ENCODE data around the gene NT5DC4. TPM values are rescaled to one million over a fixed set of nuclear protein-coding genes. Genes with fewer than 3 reads are reported as not detected.

The NT5DC4 gene
- total RNA-seq, 1 experiment from 2014 or later = not detected

DNA sequence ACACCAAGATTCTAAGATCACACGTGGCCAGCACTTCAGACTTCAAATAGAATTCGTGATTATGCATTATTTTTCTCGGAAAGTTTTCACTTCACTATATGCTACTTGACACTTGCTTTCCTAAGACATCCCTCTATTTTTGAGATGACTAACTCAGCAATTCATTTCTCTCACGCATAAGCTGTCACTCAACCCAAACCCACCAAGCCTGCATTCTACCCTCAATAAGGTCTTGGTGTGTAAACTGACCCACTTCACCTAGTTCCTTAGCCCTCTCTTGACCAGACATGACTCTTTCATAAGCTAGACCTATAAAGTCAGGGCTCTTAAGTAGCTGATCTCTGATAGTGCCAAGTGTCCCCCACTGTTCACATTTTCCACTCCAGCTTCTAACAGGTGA, 31.8 kb downstream of the NT5DC4 start:
- no peak for DNase-seq (ENCODE audit: low read depth)

DNA sequence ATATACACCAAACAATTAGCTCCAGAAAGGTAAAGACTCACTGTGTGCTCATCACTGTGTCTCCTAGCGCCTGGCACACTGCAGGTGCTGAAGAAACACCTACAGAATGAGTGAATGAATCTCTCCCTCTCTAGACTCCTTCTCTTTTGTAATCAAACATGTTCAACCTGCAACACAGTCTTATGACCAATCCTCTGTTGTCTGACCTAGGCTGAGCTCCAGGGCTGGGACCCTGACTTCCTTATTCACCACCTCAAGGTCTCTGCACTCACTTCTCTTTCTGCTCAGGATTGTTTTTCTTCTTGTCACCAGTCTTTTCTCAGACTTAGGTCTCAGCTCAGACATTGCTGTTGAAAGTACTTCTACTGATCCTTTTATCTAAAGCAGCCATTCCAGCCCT, 33.7 kb downstream of the NT5DC4 start:
- DNase-seq (ENCODE audit: low read depth) = no peak

DNA sequence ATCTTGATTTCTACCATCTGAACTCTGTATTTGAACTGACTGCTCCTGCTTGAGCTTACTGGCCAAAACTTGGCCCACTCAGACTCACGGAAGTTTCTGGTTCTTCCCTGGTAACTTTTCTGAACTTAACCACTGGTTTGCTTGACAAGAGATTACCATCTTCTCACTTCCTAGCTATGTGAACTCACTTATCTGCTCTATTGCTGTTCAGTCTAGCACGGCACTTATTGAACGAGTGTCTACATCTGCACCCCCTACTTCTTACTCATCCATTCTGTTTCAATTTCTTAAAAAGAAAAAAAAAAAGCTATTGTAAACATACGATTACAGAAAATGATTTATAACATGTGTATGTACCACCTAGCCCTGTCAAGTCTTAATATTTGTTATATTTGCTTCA, 34.6 kb downstream of the NT5DC4 start:
- no peak for DNase-seq (ENCODE audit: low read depth)

DNA sequence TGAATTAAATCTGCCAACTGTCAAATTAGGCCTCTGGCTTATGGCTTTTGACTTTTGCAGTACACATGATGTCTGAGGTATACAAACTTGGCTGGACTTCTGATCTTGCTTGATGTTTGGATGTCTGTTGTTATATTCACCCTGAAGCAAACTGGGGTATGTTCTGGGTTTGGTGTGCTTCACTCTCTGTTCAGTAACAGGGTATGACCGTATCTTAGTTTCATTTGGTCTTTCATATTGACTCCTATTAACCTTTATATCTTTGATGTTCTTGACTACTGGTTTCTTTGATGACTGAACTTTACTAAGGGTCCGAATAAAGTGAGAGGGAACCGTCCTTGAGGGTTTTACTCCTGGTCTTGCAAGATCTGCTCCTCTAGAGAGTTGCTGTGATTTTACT, 35.4 kb downstream of the NT5DC4 start:
- DNase-seq (ENCODE audit: low read depth) = no peak

DNA sequence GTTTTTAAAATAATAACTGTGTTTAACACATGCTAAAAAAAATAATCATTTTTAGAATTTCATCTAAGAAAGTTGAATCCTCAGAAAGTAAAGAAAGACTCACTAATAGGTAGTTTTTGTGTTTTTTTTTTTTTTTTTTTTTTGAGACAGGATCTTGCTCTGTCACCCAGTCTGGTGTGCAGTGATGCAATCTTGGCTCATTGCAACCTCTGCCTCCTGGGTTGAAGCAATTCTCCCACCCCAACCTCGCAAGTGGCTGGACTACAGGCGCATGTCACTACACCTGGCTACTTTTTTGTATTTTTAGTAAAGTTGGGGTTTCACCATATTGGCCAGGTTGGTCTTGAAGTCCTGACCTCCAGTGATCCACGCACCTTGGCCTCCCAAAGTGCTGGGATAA, 36.4 kb downstream of the NT5DC4 start:
- no peak for DNase-seq (ENCODE audit: low read depth)

DNA sequence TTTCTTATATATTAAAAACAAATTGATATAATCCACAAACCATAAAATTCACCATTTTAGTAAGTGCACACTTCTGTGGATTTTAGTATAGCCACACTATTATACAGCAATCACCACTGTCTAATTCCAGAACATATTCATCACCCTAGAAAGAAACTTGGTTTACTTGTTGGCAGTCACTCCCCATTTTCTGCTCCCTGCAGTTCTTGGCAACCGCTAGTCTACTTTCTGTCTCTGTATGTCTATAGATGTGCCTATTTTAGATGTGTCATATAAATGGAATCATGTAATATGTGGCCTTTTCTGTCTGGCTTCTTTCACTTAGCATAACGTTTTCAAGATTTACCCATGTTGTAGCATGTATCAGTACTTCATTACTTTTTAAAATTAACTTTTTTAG, 37.9 kb downstream of the NT5DC4 start:
- DNase-seq (ENCODE audit: low read depth) = no peak

DNA sequence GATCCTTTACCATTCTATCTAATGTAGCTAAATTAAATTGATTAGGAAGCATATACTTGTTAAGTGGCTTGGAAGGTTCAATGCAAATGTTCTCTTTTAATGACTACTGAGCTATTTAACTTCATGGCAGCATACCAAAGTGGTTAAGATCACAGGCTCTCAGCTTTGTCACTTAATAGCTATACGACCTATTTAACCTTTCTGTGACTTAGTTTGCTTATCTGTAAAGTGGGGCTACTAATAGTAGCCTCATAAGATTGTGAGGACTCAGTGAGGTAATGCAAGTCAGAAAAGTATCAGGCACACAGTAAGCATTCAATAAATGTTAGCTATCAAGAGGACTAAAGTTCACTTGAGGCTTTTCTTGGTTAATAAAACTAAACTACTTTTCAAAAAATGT, 39.3 kb downstream of the NT5DC4 start:
- DNase-seq (ENCODE audit: low read depth) = no peak

DNA sequence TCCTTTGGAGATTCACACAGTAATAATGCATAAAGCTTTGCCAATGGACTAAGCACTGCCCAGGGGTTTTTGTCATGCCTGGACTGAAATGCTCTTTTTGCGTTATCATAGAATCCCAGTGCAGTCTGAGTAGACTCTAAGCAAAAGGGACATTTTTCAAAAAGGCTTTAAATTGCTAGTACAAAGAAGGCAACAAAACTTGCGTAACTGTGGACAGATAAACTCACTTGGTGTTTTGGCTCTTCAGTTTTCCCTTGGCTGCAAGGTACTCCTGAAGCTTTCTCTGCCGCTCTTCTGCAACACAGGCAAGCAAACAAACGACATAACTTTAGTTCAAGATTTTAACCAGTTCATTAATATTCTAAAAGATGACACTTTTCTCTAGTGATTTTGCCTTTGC, 41.5 kb downstream of the NT5DC4 start:
- DNase-seq (ENCODE audit: low read depth) = no peak

DNA sequence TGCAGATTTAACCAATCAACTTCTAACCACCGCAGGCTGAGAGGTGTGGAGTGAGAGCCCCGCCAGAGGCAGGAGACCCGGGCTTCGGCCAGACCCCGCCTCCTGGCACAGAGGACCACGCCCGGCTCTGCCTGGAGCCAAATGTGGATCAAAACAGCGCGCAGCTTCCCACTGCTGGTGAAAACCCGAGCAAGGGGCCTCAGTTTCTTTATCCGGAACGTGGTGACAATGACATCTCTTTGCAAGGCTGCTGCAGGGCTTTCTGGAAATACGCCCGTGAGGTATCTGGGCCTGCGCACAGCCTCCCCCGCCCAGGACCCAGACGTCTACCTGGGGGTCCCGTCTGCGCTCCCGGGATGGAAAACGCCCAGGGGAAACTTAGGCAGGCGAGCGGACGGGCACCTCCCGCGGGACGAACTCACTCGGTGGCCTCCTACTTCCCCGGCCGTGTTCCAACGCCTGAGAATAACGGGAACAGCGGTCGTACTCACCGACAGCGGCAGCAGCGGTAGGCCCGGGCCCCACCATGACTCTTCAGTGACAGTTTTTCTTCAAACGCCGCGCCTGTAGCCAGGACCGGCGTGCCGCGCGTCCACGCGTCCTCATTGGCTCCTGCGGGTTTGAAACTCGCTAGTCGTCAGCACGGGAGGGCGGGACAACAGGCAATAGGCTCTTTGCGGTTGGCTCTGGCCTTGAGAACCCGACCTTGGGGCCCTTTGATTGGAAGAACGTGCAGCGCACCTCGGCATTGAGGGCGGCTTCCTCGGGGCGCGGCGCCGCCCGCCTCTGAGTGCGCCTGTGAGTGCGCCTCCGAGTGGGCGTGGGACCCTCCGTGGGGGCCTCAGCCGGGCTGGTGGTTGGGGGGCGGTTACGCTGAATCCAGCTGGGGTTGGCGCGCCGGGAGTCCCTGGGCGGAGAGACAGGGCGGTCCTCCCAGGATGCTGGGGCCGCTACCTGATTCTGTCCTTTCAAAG, 43.5 kb downstream of the NT5DC4 start, which contains the start of gene CKAP2L:
Gene CKAP2L (minus strand): TSS at position 539 of the 974 bp plus-strand sequence. CDS start 11 bp downstream, at position 528.
- peak; percentile 99 for DNase-seq (ENCODE audit: low read depth)

DNA sequence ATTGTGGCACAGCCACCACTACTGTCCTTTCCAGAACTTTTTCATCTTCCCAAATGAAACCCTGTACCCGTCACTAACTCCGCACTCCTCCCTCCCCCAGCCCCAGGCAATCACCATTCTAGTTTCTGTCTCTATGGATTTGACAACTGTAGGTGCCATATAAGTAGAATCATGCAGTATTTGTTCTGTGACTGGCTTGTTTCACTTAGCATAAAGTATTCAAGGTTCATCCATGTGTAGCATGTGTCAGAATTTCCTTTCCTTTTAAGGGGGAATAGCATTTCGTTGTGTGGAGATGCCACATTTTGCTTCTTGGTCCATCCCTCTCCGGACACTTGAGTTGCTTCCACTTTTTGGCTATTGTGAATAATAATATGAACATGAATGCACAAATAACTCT, 44.4 kb downstream of the NT5DC4 start:
- peak; percentile 13 for DNase-seq (ENCODE audit: low read depth)

DNA sequence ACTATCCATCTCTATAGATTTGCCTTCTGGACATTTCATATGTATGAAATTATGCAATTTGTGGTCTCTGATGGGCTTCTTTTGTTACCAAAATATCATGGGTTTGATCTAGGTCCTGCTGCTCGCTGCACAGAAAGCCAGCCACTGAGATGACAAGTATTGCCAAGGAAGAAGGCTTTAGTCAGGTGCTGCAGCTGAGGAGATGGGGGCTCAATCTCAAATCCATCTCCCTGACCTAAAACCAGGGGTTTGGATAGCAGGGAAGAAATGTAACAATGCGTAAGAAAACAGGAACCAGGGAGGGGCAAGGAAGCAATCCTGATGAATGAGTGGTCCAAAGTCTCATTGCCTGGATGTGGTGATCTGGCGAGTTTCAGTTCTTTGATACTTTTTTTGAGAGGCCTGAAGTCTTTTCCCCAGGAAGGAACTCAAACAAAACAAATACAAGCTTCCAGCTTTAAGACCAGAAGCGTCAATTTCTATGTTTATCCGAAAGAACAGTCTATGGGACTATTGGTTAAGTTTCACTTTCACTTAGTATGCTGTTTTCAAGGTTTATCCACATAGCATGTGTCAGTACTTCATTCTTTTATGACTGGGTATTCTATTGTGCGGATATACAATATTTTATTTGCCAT, 47.0 kb downstream of the NT5DC4 start:
- DNase-seq (ENCODE audit: low read depth) = peak; percentile 11

DNA sequence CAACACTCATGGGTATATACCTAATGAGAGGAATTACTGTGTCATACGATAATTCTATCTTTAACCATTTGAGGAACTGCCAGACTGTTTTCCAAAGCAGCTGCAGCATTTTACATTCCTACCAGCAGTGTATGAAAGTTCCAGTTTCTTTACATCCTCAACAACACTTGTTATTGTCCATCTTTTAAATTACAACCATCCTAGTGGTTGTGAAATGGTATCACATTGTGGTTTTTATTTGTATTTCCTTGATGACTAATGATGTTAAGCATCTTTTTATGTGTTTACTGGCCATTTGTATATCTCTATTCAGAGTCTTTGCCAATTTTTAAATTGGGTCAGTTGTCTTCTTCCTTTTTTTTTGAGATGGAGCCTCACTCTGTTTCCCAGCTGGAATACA, 47.6 kb downstream of the NT5DC4 start:
- peak; percentile 90 for DNase-seq (ENCODE audit: low read depth)

DNA sequence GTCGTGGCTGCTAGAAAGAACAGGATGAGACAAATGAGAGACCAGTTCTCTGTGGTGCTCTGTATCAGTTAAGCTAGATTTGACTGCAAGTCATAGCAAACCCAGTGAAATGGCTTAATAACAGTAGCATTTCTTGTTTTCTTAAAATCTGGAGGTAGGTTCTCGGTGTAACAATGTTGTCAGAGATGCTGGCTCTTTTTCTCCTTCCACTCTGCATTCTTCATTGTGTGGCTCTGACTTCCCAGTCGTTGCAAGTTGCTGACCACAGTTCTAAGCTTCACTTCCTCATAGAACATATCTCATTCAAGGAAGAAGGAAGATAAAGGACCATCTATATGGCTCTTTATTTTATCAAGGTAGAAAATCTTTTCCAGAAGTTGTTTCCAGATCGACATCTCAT, 51.5 kb downstream of the NT5DC4 start:
- DNase-seq (ENCODE audit: low read depth) = no peak

DNA sequence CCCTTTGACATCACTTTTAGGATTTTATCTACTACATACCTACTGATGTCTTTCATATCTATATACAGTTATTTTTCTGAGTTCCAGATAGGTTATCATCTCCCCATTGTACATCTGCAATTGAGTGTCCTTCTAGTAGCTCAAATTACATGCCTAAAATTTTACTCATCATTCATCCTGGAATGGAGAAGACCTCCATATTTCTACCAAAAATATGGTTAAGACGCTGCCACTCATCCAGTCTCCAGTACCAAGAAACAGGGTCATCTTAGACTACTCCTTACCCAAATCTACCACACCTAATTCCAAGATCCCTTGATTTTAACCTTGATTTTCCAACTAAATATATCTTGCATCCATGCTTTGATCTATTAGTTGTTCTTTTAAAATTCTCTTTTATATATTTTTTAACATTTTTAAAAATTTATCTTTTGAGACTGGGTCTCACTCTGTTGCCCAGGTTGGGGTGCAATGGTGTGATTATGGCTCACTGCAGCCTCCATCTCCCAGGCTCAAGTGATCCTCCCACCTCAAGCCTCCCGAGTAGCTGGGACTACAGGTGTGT, 52.2 kb downstream of the NT5DC4 start:
- DNase-seq (ENCODE audit: low read depth) = no peak

DNA sequence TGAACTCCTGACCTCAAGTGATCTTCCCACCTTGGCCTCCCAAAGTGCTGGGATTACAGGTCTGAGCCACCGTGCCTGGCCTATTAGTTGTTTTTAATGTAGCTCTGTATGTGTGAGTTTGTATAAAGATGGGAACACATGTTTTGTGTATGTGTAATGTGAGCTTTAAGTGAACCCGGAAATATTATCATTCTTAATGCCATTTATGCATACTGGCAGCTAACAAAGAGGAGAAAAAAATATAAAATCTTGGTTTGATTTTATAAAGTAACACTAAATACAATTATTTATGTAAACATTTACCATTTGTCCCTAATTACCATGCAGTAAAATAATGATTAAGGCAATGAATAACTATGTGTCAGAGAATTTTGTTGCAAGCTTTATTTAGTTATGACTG, 52.7 kb downstream of the NT5DC4 start:
- DNase-seq (ENCODE audit: low read depth) = no peak

DNA sequence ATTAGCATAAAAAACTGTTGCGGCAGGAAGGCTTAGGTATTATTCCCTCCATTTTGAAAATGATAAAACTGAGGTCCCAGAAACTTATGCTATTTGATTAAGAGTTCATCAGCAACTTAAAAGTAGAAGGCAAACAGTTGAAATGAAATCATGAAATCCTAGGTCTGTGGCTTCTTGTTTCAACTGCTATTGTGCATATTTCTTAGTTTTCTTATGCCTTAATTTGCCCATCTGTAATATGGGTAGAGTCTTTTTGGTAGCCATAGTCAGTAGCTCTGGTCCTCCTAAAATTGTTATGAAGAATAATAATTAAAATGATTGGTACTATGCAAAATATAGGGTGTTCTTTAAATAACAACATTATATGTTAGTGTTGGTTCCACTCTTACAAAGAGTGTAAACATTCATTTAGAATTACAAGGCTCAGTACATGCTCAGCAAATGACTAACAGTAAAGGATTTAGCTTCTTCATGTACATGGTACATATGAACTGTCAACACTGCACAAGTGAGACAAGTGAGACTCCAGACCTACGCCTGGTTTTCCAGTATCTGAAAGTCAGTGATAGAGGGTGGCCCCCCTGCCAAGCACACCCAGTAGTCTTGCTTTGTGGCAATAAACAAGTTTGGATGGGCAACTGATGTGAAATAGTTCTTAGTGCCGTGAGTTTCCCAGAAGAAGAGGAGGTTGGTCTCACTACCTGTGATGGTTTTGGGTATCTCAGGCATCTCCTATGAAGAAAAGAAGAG, 53.9 kb downstream of the NT5DC4 start:
- no peak for DNase-seq (ENCODE audit: low read depth)

DNA sequence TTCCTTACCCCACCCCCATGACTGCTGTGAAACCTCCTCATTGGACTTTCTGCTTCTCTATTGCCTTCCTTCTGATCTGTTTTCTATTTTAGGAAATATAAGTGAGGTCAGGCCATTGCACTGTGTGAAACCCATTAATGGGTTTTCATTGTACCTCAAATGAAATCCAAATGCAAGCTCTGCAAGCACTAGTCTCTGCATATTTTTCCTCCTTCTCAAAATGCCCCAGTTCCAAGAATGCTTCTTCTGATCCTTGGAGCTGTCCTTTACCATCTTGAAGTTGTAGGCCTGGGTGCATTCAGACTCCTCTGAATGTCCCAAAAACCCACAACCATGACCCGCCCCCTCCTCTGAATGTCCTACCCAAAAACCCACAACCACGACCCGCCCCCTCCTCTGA, 55.3 kb downstream of the NT5DC4 start:
- no peak for DNase-seq (ENCODE audit: low read depth)

DNA sequence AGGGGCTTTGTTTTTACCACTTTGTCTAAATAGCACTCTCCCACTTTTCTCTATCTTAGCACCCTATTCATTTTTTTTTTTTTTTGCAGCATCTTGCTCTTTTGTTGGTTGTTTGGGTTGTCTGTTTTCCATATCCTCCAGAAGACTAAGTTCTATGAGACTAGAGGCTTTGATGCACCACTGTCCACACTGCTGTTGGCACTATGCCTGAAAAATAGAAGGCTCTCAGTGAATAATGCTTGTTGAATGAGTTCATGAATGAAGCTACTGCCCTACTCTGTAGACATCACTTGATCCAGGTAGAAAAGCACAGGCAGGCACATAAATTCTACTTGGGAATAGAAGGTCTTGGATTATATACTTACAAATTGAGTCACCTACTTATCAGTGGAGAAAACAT, 56.2 kb downstream of the NT5DC4 start:
- peak; percentile 27 for DNase-seq (ENCODE audit: low read depth)

DNA sequence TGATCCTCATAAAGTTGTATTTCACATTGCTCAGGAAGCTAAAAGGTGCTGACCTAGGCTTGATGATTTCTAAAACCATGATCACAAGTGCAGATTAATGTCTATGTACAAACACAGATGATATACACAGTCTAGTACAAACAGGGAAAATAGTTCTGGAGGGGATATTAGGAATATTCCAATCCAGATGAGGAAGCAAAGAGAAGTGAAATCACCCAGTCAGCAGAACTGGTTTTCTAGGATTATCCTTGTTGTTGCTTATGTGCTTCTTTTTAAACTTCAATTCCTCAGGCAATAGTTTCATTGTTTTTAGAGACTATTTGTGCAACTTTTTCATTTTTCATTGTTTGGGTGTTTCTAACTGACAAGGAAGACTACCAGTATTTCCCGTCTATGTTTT, 58.8 kb downstream of the NT5DC4 start:
- no peak for DNase-seq (ENCODE audit: low read depth)

DNA sequence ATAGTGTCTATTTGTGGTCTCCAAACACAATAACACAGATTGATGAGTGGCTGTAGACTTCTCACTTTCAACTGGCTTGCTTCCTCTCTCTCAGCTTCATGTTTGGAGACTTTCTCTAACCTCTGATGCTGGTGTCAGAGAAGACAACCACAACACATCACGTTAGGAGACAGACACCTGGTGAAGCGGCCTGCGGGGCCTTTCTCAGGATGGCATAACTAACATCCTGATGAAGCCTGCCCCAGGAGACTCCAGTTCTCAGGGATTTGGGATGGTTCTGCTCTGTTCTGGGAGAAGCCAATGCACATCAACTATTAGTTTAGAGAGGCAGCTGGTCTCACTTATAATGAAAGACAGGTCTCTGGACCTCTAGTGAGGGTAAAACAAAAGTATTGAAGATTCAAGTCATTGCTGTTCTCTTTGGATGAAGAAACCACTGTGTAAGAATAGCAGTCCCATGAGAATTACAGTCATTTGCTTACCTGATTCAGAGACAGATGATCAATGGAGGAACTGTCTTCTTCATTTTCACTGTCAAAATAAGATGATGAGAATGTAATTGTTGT, 61.5 kb downstream of the NT5DC4 start:
- no peak for DNase-seq (ENCODE audit: low read depth)

DNA sequence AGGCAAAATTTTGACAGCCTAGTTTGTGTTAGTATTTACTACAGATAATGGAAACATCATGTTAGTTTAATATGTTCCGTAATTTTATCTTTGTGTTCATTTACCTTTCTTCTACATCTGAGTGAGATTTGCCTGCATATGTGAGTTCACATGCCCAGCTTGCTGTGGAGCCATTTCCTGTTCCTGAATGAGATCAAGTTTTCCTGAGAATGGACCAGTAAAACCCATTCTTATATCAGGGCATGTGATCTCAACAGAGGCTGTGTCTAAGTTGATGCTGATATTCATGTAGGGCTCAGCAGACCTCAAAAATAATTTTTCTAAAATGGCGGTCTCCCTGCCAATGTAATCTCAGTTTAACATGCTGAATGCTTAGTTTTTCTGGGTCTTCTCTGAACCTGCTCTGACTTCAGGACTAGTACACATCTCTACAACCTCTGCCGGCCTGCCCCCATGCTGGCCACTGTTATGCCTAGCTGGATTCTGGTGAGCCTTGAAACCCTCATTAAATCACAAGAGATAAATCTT, 62.4 kb downstream of the NT5DC4 start:
- DNase-seq (ENCODE audit: low read depth) = no peak
